K562 (cell line): ENCODE measurements around the gene BMP10.

ENCODE experiments used
- CTCF ChIP-seq, 3 experiments: IDR thresholded peaks in 2 of 3; conservative IDR thresholded peaks in 1 of 3; 2 replicates each; pipeline ENCODE4 v1.5.1; 2011 to 2012; ENCODE audit warnings: low read length in 3 of 3, mild to moderate bottlenecking in 3 of 3, control low read depth in 2 of 3, improper control_type of control experiment in 1 of 3, inconsistent platforms in 1 of 3, low read depth in 1 of 3, mixed read lengths in 1 of 3, moderate library complexity in 1 of 3; ENCODE audit not compliant: insufficient read depth in 2 of 3
- IRF1 ChIP-seq: sonication (generic); formaldehyde crosslinking; IDR thresholded peaks from 2 replicates; pipeline ENCODE4 v1.8.0; 2022; ENCODE audit warnings: missing genetic modification reagents, mild to moderate bottlenecking, borderline replicate concordance
- MAZ ChIP-seq, 2 experiments: fragments of 450-650 bp in 1 of 2; sonication (generic) in 1 of 2; formaldehyde crosslinking; IDR thresholded peaks in 1 of 2; conservative IDR thresholded peaks in 1 of 2; 2 replicates each; pipeline versions ENCODE4 v1.4.0 to v1.5.0; 2020; ENCODE audit warnings: mild to moderate bottlenecking in 1 of 2, missing genetic modification reagents in 1 of 2
- MTA3 ChIP-seq: fragments of 450-650 bp; formaldehyde crosslinking; IDR thresholded peaks from 2 replicates; pipeline ENCODE4 v1.6.1; 2017; ENCODE audit warnings: mild to moderate bottlenecking, borderline replicate concordance

DNA sequence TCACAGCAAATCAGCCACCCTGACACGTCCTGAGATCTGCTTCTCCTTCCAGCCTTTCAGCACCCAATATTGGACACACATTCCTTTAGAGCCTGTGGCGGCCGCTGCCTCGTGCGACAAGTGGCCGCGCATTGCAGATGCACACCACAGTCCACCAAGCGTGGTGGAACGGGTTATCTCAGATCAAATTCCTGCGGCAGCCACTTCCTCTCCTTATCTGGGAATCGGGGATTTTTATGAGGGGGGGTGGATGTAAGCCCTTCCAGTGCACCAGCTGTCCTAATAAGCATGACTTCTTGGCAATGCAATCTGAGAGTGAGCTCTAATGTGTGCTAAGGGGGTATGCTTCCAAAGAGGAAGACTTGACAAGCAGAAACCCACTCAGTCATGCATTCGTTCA lies 18.3 kb upstream of the BMP10 start:
- TF ChIP-seq CTCF (IDR thresholded peaks at IDR 0.05 in 2 of 3, conservative IDR thresholded peaks at IDR 0.05 in 1 of 3; ENCODE audit: insufficient read depth in 2 of 3, low read depth in 1 of 3, low read length in 3 of 3) (no peak), IRF1 (no peak), MAZ (CRISPR knock-in tag; conservative IDR thresholded peaks at IDR 0.05 in 1 of 2, IDR thresholded peaks at IDR 0.05 in 1 of 2) (no peak), MTA3 (peak; percentile 46; the same call in 1 of the 2 replicates)
